Erythroblast (primary cell): ENCODE measurements around the gene SPINK8.

ENCODE experiments used
- GATA1 ChIP-seq: IDR thresholded peaks from 2 replicates; pipeline ENCODE4 v1.6.1; 2011; ENCODE audit warnings: low read depth, mild to moderate bottlenecking, control low read depth, low read length, moderate library complexity
- POLR2A ChIP-seq: IDR thresholded peaks from 2 replicates; pipeline ENCODE4 v1.6.1; 2011; ENCODE audit warnings: mild to moderate bottlenecking, low read length

GRCh38 chr3:48361928-48362327 lies 28.5 kb upstream of the SPINK8 start:
- TF ChIP-seq GATA1: no peak
- TF ChIP-seq POLR2A: no peak
